ENCODE results near the gene GNB4.

The GNB4 gene

GRCh38 chr3:179464323-179465092 lies 13.2 kb upstream of the GNB4 start:
- Histone ChIP-seq H3K79me2 (ENCODE audit: low read length) (no peaks in the 10 kb centered on the region), H3K4me3 (ENCODE audit: low read length) (no peak overlapping the region), H2AFZ (ENCODE audit: low read length) (0 out of 2 replicates have a peak overlapping the region, but pooled peaks have one; percentile 8), H3K9me3 (replicated peaks; ENCODE audit: insufficient read depth, low read length) (no peaks in the 10 kb centered on the region), H3K9ac (ENCODE audit: low read length) (no peak overlapping the region), H3K27ac (ENCODE audit: low read length) (no peak overlapping the region), H3K4me1 (ENCODE audit: low read length) (no peaks in the 10 kb centered on the region), H3K9me2 (replicated peaks; ENCODE audit: insufficient read depth, low read length) (no peaks in the 10 kb centered on the region), H3K4me2 (ENCODE audit: low read depth, low read length) (no peak overlapping the region), H3F3A (ENCODE audit: insufficient read depth, low read length) (no peaks in the 10 kb centered on the region), H4K20me1 (ENCODE audit: insufficient read depth, low read length) (no peaks in the 10 kb centered on the region), H3K27me3 (replicated peaks; ENCODE audit: insufficient read depth, low read length) (no peaks in the 10 kb centered on the region), H3K36me3 (replicated peaks; ENCODE audit: insufficient read depth, low read length) (no peaks in the 10 kb centered on the region)
- no peak for TF ChIP-seq EZH2phosphoT487 (IDR thresholded peaks at IDR 0.05; ENCODE audit: low read length)
- no peak for TF ChIP-seq EZH2 (optimal IDR thresholded peaks at IDR 0.05; ENCODE audit: low read depth, low read length)
- TF ChIP-seq CTCF (IDR thresholded peaks at IDR 0.05; ENCODE audit: low read length) = no peak
- peak; percentile 23 for DNase-seq

- Histone ChIP-seq H3K9ac (ENCODE audit: low read length) (no peak overlapping the region), H3K27me3 (replicated peaks; ENCODE audit: insufficient read depth, low read length) (no peaks in the 10 kb centered on the region), H4K20me1 (ENCODE audit: insufficient read depth, low read length) (no peaks in the 10 kb centered on the region), H3K27ac (ENCODE audit: low read length) (no peak overlapping the region), H3K9me2 (replicated peaks; ENCODE audit: insufficient read depth, low read length) (no peaks in the 10 kb centered on the region), H3K79me2 (ENCODE audit: low read length) (no peaks in the 10 kb centered on the region), H3K4me3 (ENCODE audit: low read length) (no peak overlapping the region), H3F3A (ENCODE audit: insufficient read depth, low read length) (no peaks in the 10 kb centered on the region), H2AFZ (ENCODE audit: low read length) (no peak overlapping the region), H3K9me3 (replicated peaks; ENCODE audit: insufficient read depth, low read length) (no peaks in the 10 kb centered on the region), H3K36me3 (replicated peaks; ENCODE audit: insufficient read depth, low read length) (no peaks in the 10 kb centered on the region), H3K4me1 (ENCODE audit: low read length) (no peaks in the 10 kb centered on the region), H3K4me2 (ENCODE audit: low read depth, low read length) (no peak overlapping the region)
- DNase-seq = no peak
- TF ChIP-seq EZH2 (optimal IDR thresholded peaks at IDR 0.05; ENCODE audit: low read depth, low read length) = no peak
- TF ChIP-seq EZH2phosphoT487 (IDR thresholded peaks at IDR 0.05; ENCODE audit: low read length) = no peak
- TF ChIP-seq CTCF (IDR thresholded peaks at IDR 0.05; ENCODE audit: low read length) = no peak
Observed at GRCh38 chr3:179463319-179463718, 12.0 kb upstream of the GNB4 start.

DNA sequence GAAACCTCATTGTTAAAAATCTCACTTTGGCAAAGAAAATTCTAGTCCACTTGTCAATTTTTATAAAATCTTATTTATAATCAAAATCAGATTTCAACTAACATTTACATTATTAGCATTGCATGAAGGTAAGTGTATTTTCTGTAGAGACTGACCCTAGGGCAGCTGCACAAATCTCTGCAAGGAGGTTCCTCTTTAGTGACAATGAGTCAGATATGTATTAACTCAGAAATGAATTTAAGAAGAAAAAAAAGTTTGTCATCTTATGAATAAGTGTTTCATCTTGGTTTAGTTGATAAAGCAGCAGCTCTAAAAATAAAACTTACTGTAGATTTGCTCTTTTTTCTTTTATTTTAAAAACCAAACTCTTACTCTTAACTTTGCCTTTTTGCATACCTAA lies 9.0 kb upstream of the GNB4 start:
- H3K79me2 ChIP-seq (ENCODE audit: low read length) = no peaks in the 10 kb centered on the region
- no peaks in the 10 kb centered on the region for H3K9me3 ChIP-seq (replicated peaks; ENCODE audit: insufficient read depth, low read length)
- no peak overlapping the region for H2AFZ ChIP-seq (ENCODE audit: low read length)
- TF ChIP-seq EZH2 (optimal IDR thresholded peaks at IDR 0.05; ENCODE audit: low read depth, low read length) = no peak
- no peak for TF ChIP-seq EZH2phosphoT487 (IDR thresholded peaks at IDR 0.05; ENCODE audit: low read length)
- TF ChIP-seq CTCF (IDR thresholded peaks at IDR 0.05; ENCODE audit: low read length) = no peak
- H3K9me2 ChIP-seq (replicated peaks; ENCODE audit: insufficient read depth, low read length) = no peaks in the 10 kb centered on the region
- DNase-seq = no peak
- H4K20me1 ChIP-seq (ENCODE audit: insufficient read depth, low read length) = no peaks in the 10 kb centered on the region
- no peaks in the 10 kb centered on the region for H3K36me3 ChIP-seq (replicated peaks; ENCODE audit: insufficient read depth, low read length)
- no peak overlapping the region for H3K27ac ChIP-seq (ENCODE audit: low read length)
- H3F3A ChIP-seq (ENCODE audit: insufficient read depth, low read length) = no peaks in the 10 kb centered on the region
- no peaks in the 10 kb centered on the region for H3K27me3 ChIP-seq (replicated peaks; ENCODE audit: insufficient read depth, low read length)
- H3K4me3 ChIP-seq (ENCODE audit: low read length) = no peak overlapping the region
- no peak overlapping the region for H3K9ac ChIP-seq (ENCODE audit: low read length)
- no peaks in the 10 kb centered on the region for H3K4me1 ChIP-seq (ENCODE audit: low read length)
- no peak overlapping the region for H3K4me2 ChIP-seq (ENCODE audit: low read depth, low read length)

Data from MM.1S (cell line).